DOHH2 (cell line): ENCODE results near the gene LRRC56.

Experiments used
- H3F3A ChIP-seq: fragments of 200-600 bp; sonication (generic), shearing (Covaris generic); 2 replicates; pipeline ENCODE4 v1.6.0; 2016; ENCODE audit warnings: antibody characterized with exemption, mild to moderate bottlenecking; ENCODE audit not compliant: control insufficient read depth, insufficient read depth
- H3K27ac ChIP-seq: fragments of 200-600 bp; sonication (generic); 2 replicates; pipeline ENCODE4 v1.5.1; 2014; ENCODE audit warnings: low read depth, mild to moderate bottlenecking, low read length, moderate library complexity
- H3K27me3 ChIP-seq: fragments of 200-600 bp; sonication (generic); 2 replicates; pipeline ENCODE4 v1.6.1; 2014; ENCODE audit warnings: mild to moderate bottlenecking, low read length, mixed read lengths; ENCODE audit not compliant: control insufficient read depth
- H3K36me3 ChIP-seq: fragments of 200-600 bp; sonication (generic); 2 replicates; pipeline ENCODE4 v1.6.1; 2014; ENCODE audit warnings: mild to moderate bottlenecking, low read length, moderate library complexity, mixed read lengths; ENCODE audit not compliant: control insufficient read depth
- H3K4me1 ChIP-seq: fragments of 200-600 bp; sonication (generic); 2 replicates; pipeline ENCODE4 v1.6.1; 2014; ENCODE audit warnings: mild to moderate bottlenecking, low read length, mixed read lengths; ENCODE audit not compliant: control insufficient read depth
- H3K4me2 ChIP-seq: fragments of 200-600 bp; sonication (generic); 2 replicates; pipeline ENCODE4 v1.6.0; 2014; ENCODE audit warnings: mild to moderate bottlenecking, low read length, moderate library complexity
- H3K4me3 ChIP-seq: fragments of 200-600 bp; sonication (generic); 2 replicates; pipeline ENCODE4 v1.5.1; 2014; ENCODE audit warnings: mild to moderate bottlenecking, low read length, mixed read lengths
- H3K79me2 ChIP-seq: fragments of 200-600 bp; sonication (generic); 2 replicates; pipeline ENCODE4 v1.6.1; 2014; ENCODE audit warnings: mild to moderate bottlenecking, low read length, mixed read lengths; ENCODE audit not compliant: control insufficient read depth
- H3K9me2 ChIP-seq: fragments of 200-600 bp; sonication (generic); replicated peaks from 2 replicates; pipeline ENCODE4 v1.6.1; 2014; ENCODE audit warnings: mild to moderate bottlenecking, low read length, mixed read lengths; ENCODE audit not compliant: control insufficient read depth
- H3K9me3 ChIP-seq: fragments of 200-600 bp; sonication (generic); 2 replicates; pipeline ENCODE4 v1.6.1; 2014; ENCODE audit warnings: antibody characterized with exemption, low read length, mixed read lengths; ENCODE audit not compliant: control insufficient read depth, insufficient read depth
- H4K20me1 ChIP-seq: fragments of 200-600 bp; sonication (generic); 2 replicates; pipeline ENCODE4 v1.6.0; 2014; ENCODE audit warnings: low read depth, mild to moderate bottlenecking, antibody characterized with exemption, low read length, moderate library complexity; ENCODE audit not compliant: control insufficient read depth, insufficient read depth
- CTCF ChIP-seq: fragments of 200-600 bp; sonication (generic); IDR thresholded peaks from one replicate; pipeline ENCODE4 v1.5.1; 2014; ENCODE audit warnings: antibody characterized with exemption, mild to moderate bottlenecking, low read depth, low read length; ENCODE audit not compliant: poor library complexity, severe bottlenecking
- EZH2phosphoT487 ChIP-seq: fragments of 200-600 bp; sonication (generic); IDR thresholded peaks from 2 replicates; pipeline ENCODE4 v1.6.1; 2017; ENCODE audit warnings: borderline replicate concordance, mild to moderate bottlenecking, antibody characterized with exemption, low read length, moderate library complexity, mixed read lengths

The LRRC56 gene

GRCh38 chr11:488579-488978, 48.7 kb upstream of the LRRC56 start:
- peaks cover 1% of the 10 kb centered on the region for H3K36me3 ChIP-seq
- H3K9me3 ChIP-seq: no peaks in the 10 kb centered on the region
- no peaks in the 10 kb centered on the region for H3F3A ChIP-seq
- H3K4me2 ChIP-seq: no peak overlapping the region
- H3K27me3 ChIP-seq: no peaks in the 10 kb centered on the region
- H3K4me1 ChIP-seq: peaks cover 7% of the 10 kb centered on the region
- no peak overlapping the region for H3K27ac ChIP-seq
- no peaks in the 10 kb centered on the region; the same call in 1 of the 2 replicates for H3K79me2 ChIP-seq
- TF ChIP-seq CTCF: no peak
- no peak for TF ChIP-seq EZH2phosphoT487
- H3K9me2 ChIP-seq: no peaks in the 10 kb centered on the region
- no peaks in the 10 kb centered on the region for H4K20me1 ChIP-seq
- no peak overlapping the region for H3K4me3 ChIP-seq

DNA sequence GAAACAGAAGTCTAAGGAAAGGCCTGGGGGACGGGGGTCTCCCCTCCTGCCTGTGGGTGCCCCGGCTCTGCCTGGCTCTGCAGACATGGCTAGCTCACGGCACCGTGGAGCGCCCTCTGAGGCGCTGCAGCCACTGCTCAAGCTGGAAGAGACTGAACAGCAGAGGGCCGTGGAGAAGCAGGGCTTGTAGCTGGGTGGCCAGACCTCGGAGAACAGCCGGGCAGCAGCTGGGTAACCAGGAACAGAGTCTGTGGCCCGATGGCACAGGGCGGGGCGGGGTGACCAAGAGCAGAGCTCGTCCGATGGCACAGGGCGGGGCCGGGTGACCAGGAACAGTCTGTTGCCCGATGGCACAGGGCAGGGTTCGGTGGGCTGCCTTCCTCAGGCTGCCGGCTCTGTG, 48.3 kb upstream of the LRRC56 start:
- Histone ChIP-seq H4K20me1 (no peaks in the 10 kb centered on the region), H3K4me1 (peaks cover 7% of the 10 kb centered on the region), H3K4me2 (no peak overlapping the region), H3K27me3 (no peaks in the 10 kb centered on the region), H3K79me2 (no peaks in the 10 kb centered on the region), H3K36me3 (peaks cover 3% of the 10 kb centered on the region), H3K27ac (no peak overlapping the region), H3F3A (no peaks in the 10 kb centered on the region), H3K9me3 (no peaks in the 10 kb centered on the region), H3K9me2 (no peaks in the 10 kb centered on the region), H3K4me3 (no peak overlapping the region)
- TF ChIP-seq EZH2phosphoT487 (no peak), CTCF (no peak)

DNA sequence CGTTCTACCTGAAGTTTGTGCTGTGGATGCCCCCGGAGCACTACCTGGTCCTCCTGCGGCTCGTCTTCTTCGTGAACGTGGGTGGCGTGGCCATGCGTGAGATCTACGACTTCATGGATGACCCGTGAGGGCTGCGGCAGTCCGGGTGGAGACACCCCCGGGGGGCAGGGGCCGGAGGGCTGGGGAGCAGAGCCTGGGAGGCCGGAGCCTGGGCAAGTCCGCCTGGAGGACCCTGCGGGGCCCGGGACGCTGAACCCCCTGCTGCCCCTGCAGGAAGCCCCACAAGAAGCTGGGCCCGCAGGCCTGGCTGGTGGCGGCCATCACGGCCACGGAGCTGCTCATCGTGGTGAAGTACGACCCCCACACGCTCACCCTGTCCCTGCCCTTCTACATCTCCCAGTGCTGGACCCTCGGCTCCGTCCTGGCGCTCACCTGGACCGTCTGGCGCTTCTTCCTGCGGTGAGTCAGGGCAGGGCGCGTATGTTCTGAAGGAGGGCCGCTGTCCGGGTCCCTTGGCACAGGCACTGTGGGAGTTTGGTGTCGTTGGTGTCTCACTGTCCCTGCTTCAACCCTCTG, 47.6 kb upstream of the LRRC56 start:
- peaks cover 7% of the 10 kb centered on the region for H3K4me1 ChIP-seq
- no peaks in the 10 kb centered on the region for H3K79me2 ChIP-seq
- H3K4me3 ChIP-seq: no peak overlapping the region
- H3K27me3 ChIP-seq: no peaks in the 10 kb centered on the region
- H3F3A ChIP-seq: no peaks in the 10 kb centered on the region
- H3K4me2 ChIP-seq: no peak overlapping the region
- no peak for TF ChIP-seq CTCF
- no peak for TF ChIP-seq EZH2phosphoT487
- H3K9me3 ChIP-seq: no peaks in the 10 kb centered on the region
- H3K27ac ChIP-seq: no peak overlapping the region
- H4K20me1 ChIP-seq: no peaks in the 10 kb centered on the region
- H3K36me3 ChIP-seq: peaks cover 8% of the 10 kb centered on the region
- H3K9me2 ChIP-seq: no peaks in the 10 kb centered on the region
